ENCODE data around the gene PICALM. TPM values are rescaled to one million over a fixed set of nuclear protein-coding genes. Genes with fewer than 3 reads are reported as not detected.

The PICALM gene
- total and polyA plus RNA-seq, 10 of the 15 experiments (the other 5 are each of a cell fraction or from before 2014, with no cell fraction given), result 4.3 to 150 (median 41.8) TPM

DNA sequence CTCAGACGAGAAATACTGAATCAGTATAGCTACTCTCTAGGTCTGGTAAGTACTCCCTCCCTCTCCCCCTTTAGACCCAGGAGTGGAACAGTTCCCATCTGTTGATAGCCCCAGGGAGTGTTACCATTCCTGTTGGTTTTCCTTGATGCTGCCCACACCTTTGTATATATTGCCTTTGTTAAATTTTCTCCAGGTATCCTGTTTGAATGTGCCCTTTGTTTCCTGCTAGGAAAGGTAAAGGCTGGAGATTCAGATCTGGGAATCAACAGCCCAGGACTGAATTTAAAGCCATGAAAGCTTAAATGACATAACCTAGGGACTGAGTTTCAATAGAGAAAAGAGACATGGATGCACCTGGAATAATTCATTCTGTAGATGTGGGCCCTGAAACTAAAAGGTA, 145.4 kb downstream of the PICALM start (continued):
- TF ChIP-seq IRF4 (IDR thresholded peaks at IDR 0.05; ENCODE audit: low read depth, low read length) (no peak), SUPT20H (IDR thresholded peaks at IDR 0.05; ENCODE audit: borderline replicate concordance, control insufficient read depth, low read depth, low read length) (no peak), TCF3 (IDR thresholded peaks at IDR 0.05; ENCODE audit: borderline replicate concordance, insufficient read depth, low read depth, low read length) (no peak)
- TF ChIP-seq, protein P1, sequence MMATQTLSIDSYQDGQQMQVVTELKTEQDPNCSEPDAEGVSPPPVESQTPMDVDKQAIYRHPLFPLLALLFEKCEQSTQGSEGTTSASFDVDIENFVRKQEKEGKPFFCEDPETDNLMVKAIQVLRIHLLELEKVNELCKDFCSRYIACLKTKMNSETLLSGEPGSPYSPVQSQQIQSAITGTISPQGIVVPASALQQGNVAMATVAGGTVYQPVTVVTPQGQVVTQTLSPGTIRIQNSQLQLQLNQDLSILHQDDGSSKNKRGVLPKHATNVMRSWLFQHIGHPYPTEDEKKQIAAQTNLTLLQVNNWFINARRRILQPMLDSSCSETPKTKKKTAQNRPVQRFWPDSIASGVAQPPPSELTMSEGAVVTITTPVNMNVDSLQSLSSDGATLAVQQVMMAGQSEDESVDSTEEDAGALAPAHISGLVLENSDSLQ (IDR thresholded peaks at IDR 0.05), result no peak
- TF ChIP-seq, protein P2, sequence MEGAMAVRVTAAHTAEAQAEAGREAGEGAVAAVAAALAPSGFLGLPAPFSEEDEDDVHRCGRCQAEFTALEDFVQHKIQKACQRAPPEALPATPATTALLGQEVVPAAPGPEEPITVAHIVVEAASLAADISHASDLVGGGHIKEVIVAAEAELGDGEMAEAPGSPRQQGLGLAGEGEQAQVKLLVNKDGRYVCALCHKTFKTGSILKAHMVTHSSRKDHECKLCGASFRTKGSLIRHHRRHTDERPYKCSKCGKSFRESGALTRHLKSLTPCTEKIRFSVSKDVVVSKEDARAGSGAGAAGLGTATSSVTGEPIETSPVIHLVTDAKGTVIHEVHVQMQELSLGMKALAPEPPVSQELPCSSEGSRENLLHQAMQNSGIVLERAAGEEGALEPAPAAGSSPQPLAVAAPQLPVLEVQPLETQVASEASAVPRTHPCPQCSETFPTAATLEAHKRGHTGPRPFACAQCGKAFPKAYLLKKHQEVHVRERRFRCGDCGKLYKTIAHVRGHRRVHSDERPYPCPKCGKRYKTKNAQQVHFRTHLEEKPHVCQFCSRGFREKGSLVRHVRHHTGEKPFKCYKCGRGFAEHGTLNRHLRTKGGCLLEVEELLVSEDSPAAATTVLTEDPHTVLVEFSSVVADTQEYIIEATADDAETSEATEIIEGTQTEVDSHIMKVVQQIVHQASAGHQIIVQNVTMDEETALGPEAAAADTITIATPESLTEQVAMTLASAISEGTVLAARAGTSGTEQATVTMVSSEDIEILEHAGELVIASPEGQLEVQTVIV (IDR thresholded peaks at IDR 0.05; ENCODE audit: borderline replicate concordance, partially characterized antibody), result no peak

DNA sequence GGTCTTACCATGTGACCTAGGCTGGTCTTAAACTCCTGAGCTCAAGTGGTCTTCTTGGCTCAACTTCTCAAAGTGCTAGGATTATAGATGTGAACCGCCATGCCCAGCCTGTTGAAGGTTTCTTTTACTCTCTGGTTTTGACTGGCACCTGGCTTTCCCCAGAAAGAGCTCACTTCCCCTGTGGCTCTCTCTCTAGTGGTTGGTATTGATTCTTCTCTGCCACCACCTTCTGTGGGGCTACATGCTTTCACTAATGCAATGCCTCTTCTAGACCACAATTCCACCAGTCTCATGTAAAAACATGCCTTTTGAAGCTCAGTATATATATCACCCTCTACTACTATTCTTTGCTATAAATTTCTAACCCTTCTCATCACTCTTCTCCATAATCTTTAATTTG, 146.5 kb downstream of the PICALM start:
- intact Hi-C loops (cut with micrococcal nuclease; ENCODE audit: unreplicated experiment), result no loop called here
- Histone ChIP-seq H3K4me1 (ENCODE audit: control insufficient read depth, insufficient read depth, low read length) (no peaks in the 10 kb centered on the region), H3K27me3 (replicated peaks in 1 of 2; ENCODE audit: control insufficient read depth in 2 of 2, insufficient read depth in 2 of 2, low read length in 1 of 2) (no peaks in the 10 kb centered on the region), H3K4me2 (ENCODE audit: control insufficient read depth, insufficient read depth) (no peak overlapping the region), H3K27ac (ENCODE audit: control insufficient read depth, insufficient read depth) (no peak overlapping the region), H4K20me1 (ENCODE audit: control insufficient read depth, insufficient read depth) (no peaks in the 10 kb centered on the region), H3K4me3 (no peak overlapping the region), H3K36me3 (ENCODE audit: control insufficient read depth in 2 of 2, insufficient read depth in 2 of 2, low read length in 1 of 2) (no peaks in the 10 kb centered on the region), H3K79me2 (ENCODE audit: control insufficient read depth, insufficient read depth, low read length) (no peaks in the 10 kb centered on the region), H3K9ac (ENCODE audit: control insufficient read depth, insufficient read depth, low read length) (no peak overlapping the region), H3K9me3 (replicated peaks; ENCODE audit: control insufficient read depth, insufficient read depth, low read length) (no peaks in the 10 kb centered on the region; the same call in 2 of the 3 replicates), H2AFZ (ENCODE audit: control insufficient read depth, low read depth, low read length) (no peak overlapping the region)
- SMC1A ChIA-PET (ENCODE audit: uncharacterized antibody, unreplicated experiment), result interaction anchor here (1.0 to 1.8 kb wide), 2 partner anchors 68 to 365 kb away, joined by 3 to 4 read pairs; partner anchors contain the start of gene CCDC83
- FAIRE-seq (no peak), DNase-seq (ENCODE audit: low read depth, low spot score) (peak; percentile 39), ATAC-seq (peak; percentile 98)
- CTCF ChIA-PET, result interaction anchor here (1.0 kb wide), 1 partner anchor 369 kb away, joined by 5 read pairs; no protein-coding TSS in a partner anchor
- 31% methylated on average over 1 of the region's 1 CpG for WGBS (ENCODE audit: insufficient coverage, insufficient replicate concordance, low lambda C conversion rate, missing lambda C conversion rate)
- in situ Hi-C loops (cut with MboI), result no loop called here
- RAD21 ChIA-PET (ENCODE audit: unreplicated experiment), result no interaction called here
- no TSS peak for BruUV-seq (replicated peaks)
- POLR2A ChIA-PET, result interaction anchor here (0.7 kb wide), 1 partner anchor 415 kb away, joined by 3 read pairs; no protein-coding TSS in a partner anchor
- no peak for TF ChIP-seq MYB (IDR thresholded peaks at IDR 0.05; ENCODE audit: borderline replicate concordance, low read depth, low read length)
- TF ChIP-seq IKZF1 (conservative IDR thresholded peaks at IDR 0.05), result no peak
- no peak for TF ChIP-seq YY1 (IDR thresholded peaks at IDR 0.05; ENCODE audit: low read depth, low read length)
- no peak for TF ChIP-seq ASH2L (IDR thresholded peaks at IDR 0.05; ENCODE audit: borderline replicate concordance, low read depth)
- no peak for TF ChIP-seq CBX5 (IDR thresholded peaks at IDR 0.05; ENCODE audit: low read depth)
- no peak for TF ChIP-seq WRNIP1 (IDR thresholded peaks at IDR 0.05; ENCODE audit: borderline replicate concordance, low read depth, low read length)
- TF ChIP-seq MEF2A (IDR thresholded peaks at IDR 0.05; ENCODE audit: insufficient read depth, low read depth, low read length), result no peak
- TF ChIP-seq, protein P2 (IDR thresholded peaks at IDR 0.05; ENCODE audit: borderline replicate concordance, partially characterized antibody), result no peak
- no peak for TF ChIP-seq RAD21 (IDR thresholded peaks at IDR 0.05; ENCODE audit: insufficient read depth, low read depth, low read length)
- TF ChIP-seq SREBF2 (IDR thresholded peaks at IDR 0.05; ENCODE audit: low read length), result no peak
- TF ChIP-seq SPI1 (IDR thresholded peaks at IDR 0.05; ENCODE audit: borderline replicate concordance, insufficient read depth, low read depth, low read length), result peak; percentile 70; the same call in 1 of the 2 replicates
- no peak for TF ChIP-seq TCF3 (IDR thresholded peaks at IDR 0.05; ENCODE audit: borderline replicate concordance, insufficient read depth, low read depth, low read length)
- TF ChIP-seq, protein P1 (IDR thresholded peaks at IDR 0.05), result peak; percentile 60

All from GM12878 (cell line).